Loucy (cell line): Measurements from ENCODE around the gene APBB1.

Source experiments
- EZH2phosphoT487 ChIP-seq: fragments of 200-600 bp; IDR thresholded peaks from 2 replicates; pipeline ENCODE4 v1.6.1; 2018; ENCODE audit warnings: antibody characterized with exemption, mild to moderate bottlenecking, moderate library complexity, borderline replicate concordance
- TF ChIP-seq, protein P1 (sequence below): fragments of 200-600 bp; sonication (generic); conservative IDR thresholded peaks from 2 replicates; pipeline ENCODE4 v1.5.1; 2014; ENCODE audit warnings: mild to moderate bottlenecking, antibody characterized with exemption, low read length

DNA sequence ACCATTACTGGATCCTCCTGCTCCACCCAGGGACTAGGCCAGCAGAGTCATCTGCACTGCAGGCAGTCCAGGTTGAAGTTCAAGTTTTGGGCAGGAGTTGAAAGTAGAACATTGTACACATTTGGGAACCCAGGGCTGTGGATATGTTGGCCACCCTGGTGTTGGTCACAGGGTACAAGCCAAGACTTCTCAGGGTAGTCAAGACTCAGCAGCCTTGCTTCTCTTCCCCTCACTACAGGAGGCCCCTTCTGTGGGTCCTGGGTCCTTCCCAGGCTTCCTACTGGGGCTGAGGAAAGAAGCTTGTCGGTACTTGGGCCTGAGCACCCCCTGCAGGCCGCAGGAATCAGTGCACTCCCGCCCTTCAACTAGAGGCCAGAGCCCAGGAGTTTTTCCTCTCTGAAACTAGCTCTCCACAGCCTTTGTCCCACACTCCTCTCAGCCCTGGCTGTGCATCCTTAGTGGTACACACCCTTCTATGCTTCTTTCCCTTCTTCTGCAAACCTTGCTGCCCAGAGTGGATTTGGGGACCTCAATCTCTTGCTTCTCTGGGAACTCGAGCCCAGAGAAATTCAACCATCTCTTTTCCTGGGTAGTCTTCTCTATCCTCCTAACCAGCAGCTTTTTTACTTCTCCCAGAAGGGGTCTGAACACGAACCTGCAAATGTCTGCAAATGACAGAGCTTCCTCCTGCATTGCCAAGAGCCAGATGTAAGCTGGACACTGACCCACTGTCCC lies 24.5 kb upstream of the APBB1 start:
- TF ChIP-seq, protein P1, sequence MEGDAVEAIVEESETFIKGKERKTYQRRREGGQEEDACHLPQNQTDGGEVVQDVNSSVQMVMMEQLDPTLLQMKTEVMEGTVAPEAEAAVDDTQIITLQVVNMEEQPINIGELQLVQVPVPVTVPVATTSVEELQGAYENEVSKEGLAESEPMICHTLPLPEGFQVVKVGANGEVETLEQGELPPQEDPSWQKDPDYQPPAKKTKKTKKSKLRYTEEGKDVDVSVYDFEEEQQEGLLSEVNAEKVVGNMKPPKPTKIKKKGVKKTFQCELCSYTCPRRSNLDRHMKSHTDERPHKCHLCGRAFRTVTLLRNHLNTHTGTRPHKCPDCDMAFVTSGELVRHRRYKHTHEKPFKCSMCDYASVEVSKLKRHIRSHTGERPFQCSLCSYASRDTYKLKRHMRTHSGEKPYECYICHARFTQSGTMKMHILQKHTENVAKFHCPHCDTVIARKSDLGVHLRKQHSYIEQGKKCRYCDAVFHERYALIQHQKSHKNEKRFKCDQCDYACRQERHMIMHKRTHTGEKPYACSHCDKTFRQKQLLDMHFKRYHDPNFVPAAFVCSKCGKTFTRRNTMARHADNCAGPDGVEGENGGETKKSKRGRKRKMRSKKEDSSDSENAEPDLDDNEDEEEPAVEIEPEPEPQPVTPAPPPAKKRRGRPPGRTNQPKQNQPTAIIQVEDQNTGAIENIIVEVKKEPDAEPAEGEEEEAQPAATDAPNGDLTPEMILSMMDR: peak; percentile 92
- no peak for TF ChIP-seq EZH2phosphoT487
